Daoy (cell line): Measurements from ENCODE around the gene ADRB1. TPM values are rescaled to one million over a fixed set of nuclear protein-coding genes. Genes with fewer than 3 reads are reported as not detected.

Experiments
- DNase-seq: peaks from one replicate; pipeline ENCODE4 v3.0.0-alpha.2; 2015; ENCODE audit warnings: low read depth
- total RNA-seq: library from RNA; depleted of rRNA; stranded (reverse); fragments of >200 nt; shearing (Covaris generic); gene quantifications from 2 replicates; pipeline ENCODE4 v1.2.3, GENCODE V29; 2014

ADRB1 gene
- total RNA-seq, 1 experiment from 2014 or later: not detected

DNA sequence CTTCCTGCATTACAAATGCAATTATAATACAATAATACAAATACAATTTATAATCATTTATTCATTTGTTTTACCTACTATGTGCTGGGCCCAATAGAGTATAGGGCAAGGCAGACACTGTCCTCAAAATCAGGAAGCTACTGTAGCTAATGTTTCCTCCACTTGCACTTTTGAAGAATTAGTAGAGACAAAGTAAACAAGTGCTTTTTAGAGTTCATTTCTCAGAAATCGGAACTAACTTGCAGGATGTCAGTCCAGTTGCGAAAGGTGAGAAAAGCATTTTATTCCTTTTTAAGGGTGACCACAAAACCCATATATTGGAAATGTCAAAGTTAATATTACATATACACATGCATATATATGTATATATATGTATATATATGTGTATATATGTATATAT lies 14.2 kb downstream of the ADRB1 start:
- DNase-seq: no peak

DNA sequence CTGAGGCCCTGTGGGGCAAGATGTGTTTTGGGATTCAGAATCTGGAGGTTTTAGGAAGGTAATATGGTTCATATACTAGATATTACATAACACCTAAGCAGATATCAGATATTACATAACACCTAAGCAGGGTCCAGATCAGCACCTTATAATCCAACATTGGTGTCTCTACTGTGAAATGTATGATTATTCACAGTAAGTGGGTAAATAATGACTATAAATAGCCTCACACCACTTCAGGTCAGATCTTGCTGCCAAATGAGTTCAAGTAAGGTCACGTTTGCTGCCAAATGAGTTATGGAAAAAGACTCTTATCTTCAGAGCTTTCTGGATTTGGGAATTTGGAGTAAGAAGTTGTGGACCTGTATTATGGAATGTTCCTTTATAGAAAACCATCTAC lies 14.6 kb downstream of the ADRB1 start:
- no peak for DNase-seq

GRCh38 chr10:114059561-114059960 lies 15.9 kb downstream of the ADRB1 start:
- DNase-seq: no peak

DNA sequence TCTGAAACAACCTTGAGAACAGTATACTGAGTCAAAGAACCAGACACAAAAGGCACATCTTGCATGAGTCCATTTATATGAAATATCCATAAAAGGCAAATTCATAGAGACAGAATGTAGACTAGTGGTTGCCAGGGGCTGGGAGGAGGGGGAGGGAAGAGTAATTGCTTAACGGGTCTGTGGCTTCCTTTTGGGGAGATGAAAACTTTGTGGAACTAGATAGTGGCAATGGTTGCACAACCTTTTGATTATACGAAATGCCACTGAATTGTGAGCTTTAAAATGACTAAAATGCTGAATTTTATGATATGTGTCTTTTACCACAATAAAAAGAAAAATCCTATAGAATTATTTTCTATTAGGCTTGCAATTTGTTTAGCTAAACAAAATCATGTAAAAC lies 16.8 kb downstream of the ADRB1 start:
- no peak for DNase-seq

DNA sequence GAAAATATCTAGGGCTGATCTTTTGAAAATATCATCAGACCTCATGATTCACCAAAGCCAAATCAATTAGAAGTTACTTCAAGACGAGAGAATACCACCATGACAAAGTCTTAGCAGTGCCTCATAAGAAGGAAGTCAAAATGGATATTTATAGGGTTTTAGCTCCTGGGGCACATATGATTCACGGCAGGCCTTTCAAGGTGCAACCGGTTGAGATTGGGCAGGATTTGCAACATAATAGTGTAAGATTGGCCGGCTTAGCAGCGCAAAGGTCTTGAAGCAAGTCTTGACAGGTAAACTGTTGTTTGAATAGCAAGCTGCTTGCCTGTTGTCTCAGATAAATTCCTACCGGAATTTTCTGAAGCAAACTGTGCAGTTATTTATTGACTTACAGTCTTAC lies 17.5 kb downstream of the ADRB1 start:
- DNase-seq: no peak

DNA sequence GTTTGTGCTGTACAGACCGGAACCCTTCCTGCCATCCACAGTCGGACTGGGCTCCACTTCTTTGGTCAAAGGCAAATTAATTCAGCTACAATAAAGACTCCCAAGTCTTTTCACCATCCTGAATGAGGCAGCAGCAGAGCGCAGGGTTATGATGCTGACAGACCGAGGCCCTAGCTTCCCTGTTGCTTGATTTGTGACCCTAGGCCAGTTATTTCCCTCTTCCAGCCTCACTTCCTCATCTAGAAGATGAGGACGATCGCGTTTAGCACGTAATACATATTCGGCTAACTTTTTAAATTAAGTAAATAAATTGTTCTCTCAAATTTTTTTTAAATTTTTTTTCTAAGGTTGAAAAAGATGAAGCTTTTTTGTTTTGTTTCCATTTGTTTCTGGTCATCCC lies 18.1 kb downstream of the ADRB1 start:
- no peak for DNase-seq

GRCh38 chr10:114064151-114065048 lies 20.7 kb downstream of the ADRB1 start:
- DNase-seq: no peak

GRCh38 chr10:114065049-114065435 lies 21.4 kb downstream of the ADRB1 start:
- DNase-seq: no peak

DNA sequence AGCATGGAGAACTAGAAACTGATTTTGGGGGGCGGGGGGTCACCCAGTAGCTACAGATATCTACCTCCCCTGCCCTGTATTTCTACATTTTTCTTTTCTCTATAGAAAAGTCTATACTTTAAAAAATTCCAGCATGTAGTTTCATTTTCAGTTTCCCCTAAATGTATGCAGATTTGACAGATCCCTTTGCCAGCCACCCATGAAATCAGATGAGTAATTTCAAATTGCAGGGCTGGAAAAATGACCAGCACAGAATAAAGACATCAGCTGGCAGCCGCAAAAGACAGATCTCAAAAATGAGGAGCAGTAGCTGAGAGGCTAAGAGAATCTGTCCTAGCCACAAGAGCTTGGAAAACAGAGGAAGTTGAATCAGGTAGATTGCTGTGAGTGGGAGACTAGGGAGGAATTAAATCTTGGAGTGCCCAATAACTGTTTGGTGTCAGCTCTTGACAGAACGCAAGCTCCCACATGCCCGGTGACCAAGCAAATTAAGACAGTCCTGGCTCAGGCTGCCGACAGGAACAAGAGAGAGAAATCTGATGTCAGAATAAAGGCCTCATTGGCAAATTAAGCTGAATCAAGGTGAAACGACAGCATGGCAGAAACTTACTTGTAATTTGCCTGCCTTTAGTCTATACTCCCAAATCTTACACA lies 24.5 kb downstream of the ADRB1 start:
- DNase-seq: peak; percentile 36

GRCh38 chr10:114070710-114071109 lies 27.0 kb downstream of the ADRB1 start:
- no peak for DNase-seq

GRCh38 chr10:114071178-114071577 lies 27.5 kb downstream of the ADRB1 start:
- no peak for DNase-seq

DNA sequence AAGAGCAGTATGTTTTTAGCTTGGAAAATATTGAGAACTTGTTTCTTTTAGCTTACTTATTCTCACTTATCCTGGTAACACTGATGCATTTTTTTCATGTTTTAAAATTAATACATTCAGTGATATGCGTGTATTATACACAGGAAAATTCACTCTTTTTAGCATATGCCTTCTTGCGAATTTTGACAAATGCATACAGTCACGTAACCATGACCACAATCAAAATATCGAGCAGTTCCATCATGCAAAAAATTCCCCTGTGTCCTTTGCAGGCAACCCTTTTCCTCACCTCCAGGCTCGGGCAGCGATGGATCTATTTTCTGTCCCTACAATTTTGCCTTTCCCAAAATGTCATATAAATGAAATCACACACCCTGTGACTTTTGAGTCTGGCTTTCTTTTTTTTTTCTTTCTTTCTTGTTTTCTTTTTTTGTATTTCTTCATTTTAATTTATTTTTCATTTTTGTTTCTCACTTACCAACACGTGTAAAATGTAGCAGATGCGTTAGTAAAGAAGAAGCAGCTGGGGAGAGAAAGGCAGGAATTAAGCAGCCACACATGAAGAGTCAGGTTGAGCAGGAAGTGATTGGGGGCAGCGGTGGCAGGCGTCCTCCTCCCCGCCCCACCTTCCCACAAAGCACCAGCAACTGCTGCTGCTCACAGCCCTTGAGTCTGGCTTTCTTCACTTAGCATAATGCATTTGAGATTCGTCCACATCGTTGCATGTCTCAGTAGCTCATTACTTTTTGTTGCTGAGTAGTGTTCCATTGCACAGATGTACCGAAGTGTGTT lies 29.9 kb downstream of the ADRB1 start:
- no peak for DNase-seq

GRCh38 chr10:114075093-114075492 lies 31.4 kb downstream of the ADRB1 start:
- no peak for DNase-seq

DNA sequence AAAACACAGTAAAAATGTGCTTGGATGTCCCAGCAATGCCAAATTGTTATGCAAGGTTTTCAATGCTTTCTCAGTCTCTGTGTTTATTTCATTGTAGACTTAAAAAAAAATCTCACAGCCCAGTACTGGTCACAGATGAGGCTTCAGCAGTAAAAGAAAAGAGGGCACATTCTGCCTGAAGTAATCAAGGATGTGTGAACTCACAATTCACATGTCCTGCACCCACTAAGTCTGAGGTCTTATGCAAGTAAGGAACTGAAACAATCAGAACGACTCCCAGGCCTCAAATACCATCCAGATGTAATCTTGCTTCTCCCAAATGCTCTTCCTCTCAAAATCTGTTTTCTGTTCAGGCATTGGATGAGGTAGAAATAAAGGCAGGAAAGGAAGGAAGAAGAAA lies 33.7 kb downstream of the ADRB1 start:
- no peak for DNase-seq

DNA sequence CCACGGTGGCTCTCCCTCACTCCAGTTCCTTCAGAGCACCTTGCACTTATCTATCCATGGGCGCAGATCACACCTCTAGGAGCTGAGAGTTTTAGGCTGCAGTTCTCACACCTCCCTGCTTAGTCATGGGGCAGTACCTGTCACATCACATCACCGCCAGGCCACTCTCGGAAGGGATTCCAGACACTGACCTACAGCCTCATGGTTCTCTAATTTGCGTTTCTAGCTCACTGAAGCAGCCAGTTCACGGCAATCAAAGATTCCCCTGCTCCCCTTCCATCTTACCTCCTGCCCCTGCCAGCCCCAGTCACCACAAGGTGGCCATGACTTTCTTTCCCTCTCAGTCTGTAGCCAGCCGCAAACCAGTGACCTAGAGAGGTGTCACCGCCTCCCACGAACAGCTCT lies 34.2 kb downstream of the ADRB1 start:
- DNase-seq: no peak

DNA sequence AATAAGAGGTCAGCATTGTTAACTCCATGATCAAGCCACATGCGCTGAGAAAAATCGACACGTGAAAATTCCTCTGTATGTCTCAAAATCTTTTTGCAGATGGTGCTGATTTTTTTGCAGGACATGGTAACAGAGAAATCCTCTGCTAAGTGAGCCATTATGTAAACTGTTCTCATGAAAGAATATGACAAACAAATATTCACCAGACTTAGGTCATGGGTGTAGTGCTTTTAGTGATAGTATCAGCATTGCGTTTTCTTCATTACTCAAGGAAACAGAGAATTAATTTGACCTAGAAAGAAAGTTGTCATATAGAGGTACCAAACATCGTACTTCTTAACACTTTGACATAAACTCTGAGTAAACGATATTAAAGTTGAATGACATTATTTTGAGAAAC lies 34.7 kb downstream of the ADRB1 start:
- DNase-seq: no peak

- no peak for DNase-seq
These were observed 35.8 kb downstream of the ADRB1 start for GRCh38 chr10:114079421-114079820.

DNA sequence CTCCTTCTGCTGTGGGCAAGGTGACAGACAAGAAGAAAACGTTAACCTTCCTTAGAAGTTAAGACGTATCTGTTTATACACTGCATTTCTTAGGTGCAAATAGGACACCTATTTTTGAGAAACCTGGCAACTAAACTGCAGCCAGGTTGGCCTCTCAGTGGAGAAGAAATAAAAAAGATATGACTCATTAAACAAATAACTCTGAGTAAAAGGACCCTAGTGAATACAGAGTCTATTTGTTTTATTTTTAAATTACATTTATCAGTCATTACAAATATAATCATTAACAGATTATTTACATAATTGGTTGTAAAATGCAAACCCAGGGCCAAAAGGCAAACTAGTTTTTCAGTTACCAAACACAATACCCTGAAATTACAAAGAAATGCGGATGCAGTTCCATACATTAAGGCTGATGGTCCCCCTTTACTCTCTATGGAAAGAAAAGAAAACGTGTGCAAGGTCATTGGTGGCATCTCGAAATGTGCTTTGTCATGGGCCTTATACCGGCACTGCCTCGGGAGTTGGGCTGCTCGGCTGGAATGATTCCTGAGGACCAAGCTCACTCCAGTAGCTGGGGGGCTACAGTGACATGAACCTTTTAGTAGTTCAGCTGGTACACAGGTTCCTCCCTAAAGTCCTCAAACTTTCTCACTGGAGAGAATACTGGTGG lies 38.4 kb downstream of the ADRB1 start:
- DNase-seq: no peak

DNA sequence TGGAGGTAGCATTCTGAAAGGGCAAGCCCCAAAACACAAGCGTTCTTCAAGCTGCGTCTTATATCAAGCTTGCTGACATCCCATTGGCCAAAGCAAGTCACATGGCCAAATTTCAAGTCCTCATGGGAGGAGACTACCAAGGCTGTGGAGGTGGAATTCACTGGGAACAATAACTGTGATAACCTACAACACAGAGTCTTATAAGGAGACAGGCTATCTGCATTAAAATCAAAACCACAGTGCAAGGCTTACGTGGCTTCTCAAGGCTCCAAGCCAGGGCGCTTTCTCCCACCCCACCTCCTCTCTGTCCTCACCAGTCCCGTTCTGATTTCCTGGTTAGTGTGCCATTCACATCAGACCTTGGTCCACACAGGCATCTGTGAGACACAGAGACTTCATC lies 39.4 kb downstream of the ADRB1 start:
- no peak for DNase-seq

DNA sequence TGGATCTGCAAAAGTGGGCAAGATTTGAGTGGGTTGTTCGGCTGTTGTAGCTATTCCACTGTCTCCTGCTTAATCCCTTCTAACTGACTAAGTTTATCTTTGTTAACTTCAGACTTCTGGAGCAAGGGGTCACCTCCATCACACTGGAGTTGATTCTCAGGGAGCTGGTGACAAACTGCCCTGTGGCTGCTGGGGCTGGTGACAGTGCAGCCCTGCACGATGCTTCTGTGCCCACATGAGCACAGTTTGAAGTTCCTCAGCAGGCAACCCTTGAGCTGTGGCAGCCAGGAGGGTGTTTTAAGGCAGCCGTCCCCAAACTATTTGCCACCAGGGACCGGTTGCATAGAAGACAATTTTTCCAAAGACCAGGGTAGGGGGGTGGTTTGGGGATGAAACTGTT lies 40.5 kb downstream of the ADRB1 start:
- no peak for DNase-seq

DNA sequence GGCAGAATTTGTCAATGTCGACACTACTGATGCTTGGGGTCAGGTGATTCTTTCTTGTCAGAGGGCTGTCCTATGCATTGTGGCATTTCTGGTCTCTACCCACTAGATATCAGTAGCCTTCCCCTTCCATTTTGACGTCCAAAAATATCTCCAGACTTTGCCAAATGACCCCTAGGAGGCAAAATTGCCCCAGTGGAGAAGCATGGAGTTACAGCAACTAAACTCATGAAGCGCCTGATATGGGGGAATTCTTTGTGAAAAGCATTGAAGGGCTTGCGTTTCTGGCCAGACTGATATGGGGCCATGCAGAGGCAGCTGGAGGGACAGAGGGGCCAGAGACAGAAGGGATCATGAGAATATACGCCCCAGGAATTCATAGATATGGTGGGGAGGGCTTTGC lies 43.6 kb downstream of the ADRB1 start:
- no peak for DNase-seq

DNA sequence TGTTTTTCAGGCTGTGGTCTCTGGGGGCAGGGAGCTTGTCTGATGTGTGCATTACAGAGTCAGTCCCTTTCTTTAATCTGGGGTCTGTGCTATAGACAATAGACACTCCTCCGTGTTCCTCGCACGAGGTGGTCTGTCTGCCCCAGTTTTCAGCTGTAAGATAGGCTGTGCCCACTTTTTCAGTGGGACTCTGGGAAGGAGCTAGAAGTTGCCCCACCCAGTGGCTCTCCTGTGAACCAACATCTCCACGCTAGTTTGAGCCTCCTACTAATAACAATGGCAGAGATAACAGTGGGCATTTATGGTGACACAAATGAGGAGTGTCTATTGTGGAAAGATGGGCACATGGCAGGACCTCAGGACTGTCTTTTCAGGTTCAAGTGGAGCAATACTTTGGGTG lies 44.0 kb downstream of the ADRB1 start:
- DNase-seq: no peak
